Measurements from ENCODE around the gene RNF111. TPM values are rescaled to one million over a fixed set of nuclear protein-coding genes. Genes with fewer than 3 reads are reported as not detected.

The RNF111 gene
- polyA plus RNA-seq, 1 donor from 2014 or later, result 25.8 TPM

- Histone ChIP-seq H3K9ac (ENCODE audit: low read length) (no peak overlapping the region), H2AFZ (ENCODE audit: low read depth, low read length) (no peak overlapping the region), H3K4me3 (ENCODE audit: low read length) (no peak overlapping the region), H3K36me3 (ENCODE audit: insufficient read depth, low read length) (peaks cover 7% of the 10 kb centered on the region), H3K9me2 (ENCODE audit: insufficient read depth, low read length) (no peaks in the 10 kb centered on the region), H3K4me2 (ENCODE audit: low read length) (no peak overlapping the region), H3K9me3 (ENCODE audit: low read length) (no peaks in the 10 kb centered on the region), H3K27me3 (ENCODE audit: insufficient read depth, low read depth, low read length) (no peaks in the 10 kb centered on the region), H3K79me2 (replicated peaks; ENCODE audit: insufficient read depth, low read length) (peaks cover 76% of the 10 kb centered on the region), H3K27ac (ENCODE audit: low read length) (no peak overlapping the region), H3F3A (ENCODE audit: insufficient read depth, low read length, poor library complexity, severe bottlenecking) (no peaks in the 10 kb centered on the region), H4K20me1 (ENCODE audit: insufficient read depth) (no peaks in the 10 kb centered on the region)
- TF ChIP-seq EZH2 (IDR thresholded peaks at IDR 0.05; ENCODE audit: borderline replicate concordance, insufficient read depth, low read length, poor library complexity, severe bottlenecking) (no peak), EP300 (conservative IDR thresholded peaks at IDR 0.05; ENCODE audit: poor library complexity, severe bottlenecking) (no peak), MXI1 (conservative IDR thresholded peaks at IDR 0.05; ENCODE audit: poor library complexity, severe bottlenecking) (no peak), CTCF (IDR thresholded peaks at IDR 0.05; ENCODE audit: poor library complexity, severe bottlenecking) (no peak), TAF1 (IDR thresholded peaks at IDR 0.05; ENCODE audit: low read depth) (no peak), POLR2AphosphoS5 (IDR thresholded peaks at IDR 0.05) (no peak), RAD21 (conservative IDR thresholded peaks at IDR 0.05) (no peak), SMC3 (conservative IDR thresholded peaks at IDR 0.05; ENCODE audit: poor library complexity) (no peak)
- TF ChIP-seq, protein P1, sequence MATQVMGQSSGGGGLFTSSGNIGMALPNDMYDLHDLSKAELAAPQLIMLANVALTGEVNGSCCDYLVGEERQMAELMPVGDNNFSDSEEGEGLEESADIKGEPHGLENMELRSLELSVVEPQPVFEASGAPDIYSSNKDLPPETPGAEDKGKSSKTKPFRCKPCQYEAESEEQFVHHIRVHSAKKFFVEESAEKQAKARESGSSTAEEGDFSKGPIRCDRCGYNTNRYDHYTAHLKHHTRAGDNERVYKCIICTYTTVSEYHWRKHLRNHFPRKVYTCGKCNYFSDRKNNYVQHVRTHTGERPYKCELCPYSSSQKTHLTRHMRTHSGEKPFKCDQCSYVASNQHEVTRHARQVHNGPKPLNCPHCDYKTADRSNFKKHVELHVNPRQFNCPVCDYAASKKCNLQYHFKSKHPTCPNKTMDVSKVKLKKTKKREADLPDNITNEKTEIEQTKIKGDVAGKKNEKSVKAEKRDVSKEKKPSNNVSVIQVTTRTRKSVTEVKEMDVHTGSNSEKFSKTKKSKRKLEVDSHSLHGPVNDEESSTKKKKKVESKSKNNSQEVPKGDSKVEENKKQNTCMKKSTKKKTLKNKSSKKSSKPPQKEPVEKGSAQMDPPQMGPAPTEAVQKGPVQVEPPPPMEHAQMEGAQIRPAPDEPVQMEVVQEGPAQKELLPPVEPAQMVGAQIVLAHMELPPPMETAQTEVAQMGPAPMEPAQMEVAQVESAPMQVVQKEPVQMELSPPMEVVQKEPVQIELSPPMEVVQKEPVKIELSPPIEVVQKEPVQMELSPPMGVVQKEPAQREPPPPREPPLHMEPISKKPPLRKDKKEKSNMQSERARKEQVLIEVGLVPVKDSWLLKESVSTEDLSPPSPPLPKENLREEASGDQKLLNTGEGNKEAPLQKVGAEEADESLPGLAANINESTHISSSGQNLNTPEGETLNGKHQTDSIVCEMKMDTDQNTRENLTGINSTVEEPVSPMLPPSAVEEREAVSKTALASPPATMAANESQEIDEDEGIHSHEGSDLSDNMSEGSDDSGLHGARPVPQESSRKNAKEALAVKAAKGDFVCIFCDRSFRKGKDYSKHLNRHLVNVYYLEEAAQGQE (IDR thresholded peaks at IDR 0.05; ENCODE audit: borderline replicate concordance), result no peak
Observed at GRCh38 chr15:58992181-58992580, 4.7 kb downstream of the RNF111 start.

DNA sequence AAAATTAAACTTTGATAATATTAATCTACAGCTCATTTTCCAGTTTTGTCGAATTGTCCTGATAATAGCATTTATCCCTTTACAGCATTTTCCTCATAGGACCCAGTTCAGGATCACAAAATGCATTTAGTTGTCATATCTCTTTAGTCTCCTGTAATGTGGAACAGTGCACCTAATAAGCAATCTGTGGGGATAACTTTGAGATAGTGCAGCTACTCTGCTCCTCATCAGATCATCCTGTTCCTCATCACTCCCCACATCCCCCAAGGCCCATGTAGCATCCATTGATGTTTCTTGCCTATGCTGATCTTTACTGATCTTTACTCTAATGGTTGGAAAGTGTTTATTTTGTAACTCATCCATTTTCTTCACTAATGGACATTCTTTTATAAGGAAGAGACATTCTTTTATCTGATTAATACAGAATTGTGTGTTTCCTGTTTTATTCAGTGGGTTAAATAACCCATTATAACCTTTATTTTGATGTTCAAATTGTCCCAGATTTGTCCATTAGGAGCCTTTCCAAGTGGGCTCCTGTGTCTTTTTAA lies 7.5 kb downstream of the RNF111 start:
- Histone ChIP-seq H3F3A (ENCODE audit: insufficient read depth, low read length, poor library complexity, severe bottlenecking) (no peaks in the 10 kb centered on the region), H3K4me3 (ENCODE audit: low read length) (no peak overlapping the region), H3K27ac (ENCODE audit: low read length) (no peak overlapping the region), H3K9ac (ENCODE audit: low read length) (no peak overlapping the region), H2AFZ (ENCODE audit: low read depth, low read length) (no peak overlapping the region), H3K9me2 (ENCODE audit: insufficient read depth, low read length) (no peaks in the 10 kb centered on the region), H3K36me3 (ENCODE audit: insufficient read depth, low read length) (peaks cover 7% of the 10 kb centered on the region), H3K79me2 (replicated peaks; ENCODE audit: insufficient read depth, low read length) (peaks cover 80% of the 10 kb centered on the region), H3K9me3 (ENCODE audit: low read length) (no peaks in the 10 kb centered on the region), H3K27me3 (ENCODE audit: insufficient read depth, low read depth, low read length) (no peaks in the 10 kb centered on the region), H3K4me2 (ENCODE audit: low read length) (no peak overlapping the region), H4K20me1 (ENCODE audit: insufficient read depth) (no peaks in the 10 kb centered on the region)
- no peak for TF ChIP-seq RAD21 (conservative IDR thresholded peaks at IDR 0.05)
- TF ChIP-seq EZH2 (IDR thresholded peaks at IDR 0.05; ENCODE audit: borderline replicate concordance, insufficient read depth, low read length, poor library complexity, severe bottlenecking), result no peak
- TF ChIP-seq SMC3 (conservative IDR thresholded peaks at IDR 0.05; ENCODE audit: poor library complexity), result no peak
- no peak for TF ChIP-seq TAF1 (IDR thresholded peaks at IDR 0.05; ENCODE audit: low read depth)
- TF ChIP-seq, protein P1 (IDR thresholded peaks at IDR 0.05; ENCODE audit: borderline replicate concordance), result no peak
- no peak for TF ChIP-seq MXI1 (conservative IDR thresholded peaks at IDR 0.05; ENCODE audit: poor library complexity, severe bottlenecking)
- TF ChIP-seq EP300 (conservative IDR thresholded peaks at IDR 0.05; ENCODE audit: poor library complexity, severe bottlenecking), result no peak
- no peak for TF ChIP-seq POLR2AphosphoS5 (IDR thresholded peaks at IDR 0.05)
- TF ChIP-seq CTCF (IDR thresholded peaks at IDR 0.05; ENCODE audit: poor library complexity, severe bottlenecking), result no peak
